Activated gamma-delta T cell (primary cell): ENCODE results near the gene TGFBR1.
"Not testable (repeated sequence)": the region's sequence is repeated elsewhere in the genome, so short reads cannot be mapped to it uniquely, and the experiment has no call there.

ENCODE experiments used
- DNase-seq: peaks from one replicate; lab custom pipeline; 2025; lab: John Stamatoyannopoulos, UW

TGFBR1 gene

GRCh38 chr9:99076030-99076429, 28.9 kb upstream of the TGFBR1 start:
- DNase-seq, result no peak

- no peak for DNase-seq
Observed at GRCh38 chr9:99076483-99077171, 28.3 kb upstream of the TGFBR1 start.

- no peak for DNase-seq
Observed at GRCh38 chr9:99078717-99079116, 26.2 kb upstream of the TGFBR1 start.

- no peak for DNase-seq
Observed at GRCh38 chr9:99079542-99079941, 25.4 kb upstream of the TGFBR1 start.

- DNase-seq, result no peak
Observed at GRCh38 chr9:99083051-99083450, 21.9 kb upstream of the TGFBR1 start.

- DNase-seq, result no peak
Observed at GRCh38 chr9:99085949-99086948, 18.7 kb upstream of the TGFBR1 start.

GRCh38 chr9:99087462-99087861, 17.5 kb upstream of the TGFBR1 start:
- DNase-seq, result no peak

- no peak for DNase-seq
Observed at GRCh38 chr9:99090336-99091130, 14.4 kb upstream of the TGFBR1 start.

- no peak for DNase-seq
Observed at GRCh38 chr9:99092643-99093491, 12.0 kb upstream of the TGFBR1 start.

- DNase-seq, result no peak
Observed at GRCh38 chr9:99093492-99093791, 11.5 kb upstream of the TGFBR1 start.

- DNase-seq, result no peak
Observed at GRCh38 chr9:99095565-99095964, 9.3 kb upstream of the TGFBR1 start.

GRCh38 chr9:99096409-99096808, 8.5 kb upstream of the TGFBR1 start:
- no peak for DNase-seq

- DNase-seq, result not testable (repeated sequence)
Observed at GRCh38 chr9:99099806-99100585, 4.9 kb upstream of the TGFBR1 start.

GRCh38 chr9:99101271-99101670, 3.6 kb upstream of the TGFBR1 start:
- DNase-seq, result no peak

GRCh38 chr9:99101812-99102211, 3.1 kb upstream of the TGFBR1 start:
- DNase-seq, result no peak

GRCh38 chr9:99103054-99103895, 1.6 kb upstream of the TGFBR1 start:
- DNase-seq, result no peak

GRCh38 chr9:99103901-99104458, 933 bp upstream of the TGFBR1 start:
- peak; percentile 7 for DNase-seq

- DNase-seq, result peak; percentile 51
Observed at GRCh38 chr9:99105152-99106043, 485 bp downstream of the TGFBR1 start.
